ENCODE results near the gene DNAJB8.

DNAJB8 gene

DNA sequence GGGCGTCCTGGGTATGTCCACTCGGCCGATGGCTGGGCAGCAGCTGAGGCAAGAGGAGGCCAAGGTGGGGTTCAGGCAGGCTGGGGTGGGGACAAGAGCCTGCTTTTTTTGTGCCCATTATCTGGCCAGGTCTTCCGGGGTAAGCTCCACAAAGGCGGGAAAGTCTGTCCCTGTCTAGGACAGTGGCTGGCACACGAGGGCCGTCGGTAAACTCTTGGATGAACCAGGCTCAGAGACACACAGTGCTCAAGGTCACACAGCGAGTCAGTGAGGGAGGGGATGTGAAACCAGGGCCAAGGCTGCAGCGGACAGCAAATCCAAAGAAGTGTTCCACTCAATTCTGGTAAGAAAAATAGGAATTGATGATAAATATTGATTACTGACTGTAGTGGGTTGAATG is 2.9 kb downstream of the DNAJB8 start:
- DNase-seq = no peak

DNA sequence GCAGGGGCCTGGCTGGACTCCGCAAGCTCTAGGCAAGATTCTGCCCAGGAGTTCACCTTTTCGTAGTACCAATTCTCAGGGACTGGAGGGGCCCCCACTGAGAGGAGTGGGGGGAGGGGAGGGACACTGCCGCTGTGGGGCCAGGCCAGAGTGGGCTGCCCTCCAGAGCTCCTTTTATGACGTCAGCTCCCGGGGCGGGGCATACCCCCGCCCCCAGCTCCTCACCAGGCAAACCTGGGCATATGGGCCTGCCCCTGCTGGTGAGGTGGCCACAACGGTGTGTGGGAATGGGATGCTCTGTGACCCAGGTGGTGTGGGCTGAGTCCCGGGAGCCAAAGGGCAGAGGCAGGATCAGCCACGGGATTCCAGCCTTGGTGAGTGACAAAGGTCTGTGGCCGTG is 3.3 kb downstream of the DNAJB8 start:
- DNase-seq = no peak

DNA sequence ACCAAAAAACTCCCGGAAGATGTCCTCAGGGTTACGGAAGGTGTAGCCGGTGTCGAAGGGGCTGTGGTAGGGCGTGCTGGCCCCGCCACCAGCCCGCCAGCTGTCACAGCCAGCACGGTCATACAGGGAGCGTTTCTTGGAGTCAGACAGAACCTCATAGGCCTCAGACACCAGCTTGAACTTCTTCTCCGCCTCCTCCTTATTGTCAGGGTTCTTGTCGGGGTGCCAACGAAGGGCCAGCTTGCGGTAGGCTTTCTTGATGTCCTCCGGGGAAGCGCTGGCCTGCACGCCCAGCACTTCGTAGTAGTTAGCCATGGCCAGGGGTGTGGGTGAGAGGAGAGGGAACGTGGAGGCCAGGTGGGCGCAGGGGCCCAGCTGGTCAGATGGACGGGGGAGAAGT is 3.8 kb downstream of the DNAJB8 start:
- DNase-seq = no peak

DNA sequence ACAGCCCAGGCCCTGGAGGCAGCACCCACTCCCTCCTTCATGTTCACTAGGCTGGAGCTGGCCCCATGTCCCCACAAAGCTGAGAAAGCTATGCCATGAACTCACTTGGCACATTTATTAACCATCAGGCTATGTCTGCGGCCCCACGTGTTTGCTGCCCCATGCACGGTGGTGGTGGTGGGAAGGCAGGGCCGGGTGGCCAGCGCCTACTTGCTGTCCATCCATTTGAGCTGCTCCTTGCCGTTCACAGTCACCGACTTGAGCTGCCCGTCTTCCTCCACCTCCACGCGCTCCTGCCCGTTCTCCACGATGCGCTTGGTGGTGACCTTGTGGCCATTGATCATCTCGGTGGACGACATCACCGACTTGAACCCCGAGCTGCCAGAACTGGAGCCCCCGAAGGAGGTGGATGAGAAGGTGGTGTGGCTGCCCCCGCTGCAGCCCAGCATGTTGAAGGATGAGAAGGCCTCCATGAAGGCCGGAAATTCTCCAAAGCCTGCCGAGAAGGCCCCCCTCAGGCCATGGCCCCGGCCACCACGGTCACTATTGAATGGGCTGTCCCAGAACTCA is 4.3 kb downstream of the DNAJB8 start:
- DNase-seq = no peak

DNA sequence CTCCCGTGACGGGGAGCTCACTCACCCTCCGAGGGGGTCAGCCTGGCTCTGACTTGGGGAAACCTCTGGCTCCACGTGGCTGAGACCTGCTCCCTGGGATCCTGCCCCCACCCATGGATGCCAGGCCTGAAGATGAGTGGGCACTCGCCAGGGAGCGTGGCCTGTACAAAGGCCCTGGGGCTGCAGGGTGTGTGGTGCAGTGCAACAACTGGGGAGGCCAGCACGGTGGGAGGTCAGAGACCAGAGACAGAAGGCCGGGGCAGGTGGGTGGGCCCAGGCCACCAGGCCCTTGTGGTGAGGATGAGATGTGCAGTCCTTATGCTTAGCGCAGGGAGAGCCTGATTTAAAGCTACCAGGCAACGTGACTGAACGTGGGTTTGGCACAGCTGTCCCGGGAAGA is 5.0 kb downstream of the DNAJB8 start:
- no peak for DNase-seq

DNA sequence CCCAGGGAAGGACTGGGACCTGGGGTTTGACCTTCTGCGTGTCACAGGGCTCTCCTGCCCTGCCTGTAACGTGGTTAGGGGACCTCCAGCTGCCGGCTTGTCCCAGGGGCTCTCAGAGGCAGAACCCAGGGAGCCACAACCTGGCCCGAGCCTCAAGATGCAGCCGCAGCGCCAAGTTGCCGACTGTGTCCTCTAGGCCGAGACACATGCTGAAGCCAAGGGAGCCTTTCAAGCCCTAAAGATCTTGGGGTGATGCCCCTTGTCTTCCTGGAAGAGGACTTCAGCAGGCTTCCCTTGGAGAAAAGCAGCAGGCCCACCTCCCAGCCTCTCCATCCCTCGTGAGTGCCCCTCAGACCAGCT is 7.2 kb downstream of the DNAJB8 start:
- no peak for DNase-seq

DNA sequence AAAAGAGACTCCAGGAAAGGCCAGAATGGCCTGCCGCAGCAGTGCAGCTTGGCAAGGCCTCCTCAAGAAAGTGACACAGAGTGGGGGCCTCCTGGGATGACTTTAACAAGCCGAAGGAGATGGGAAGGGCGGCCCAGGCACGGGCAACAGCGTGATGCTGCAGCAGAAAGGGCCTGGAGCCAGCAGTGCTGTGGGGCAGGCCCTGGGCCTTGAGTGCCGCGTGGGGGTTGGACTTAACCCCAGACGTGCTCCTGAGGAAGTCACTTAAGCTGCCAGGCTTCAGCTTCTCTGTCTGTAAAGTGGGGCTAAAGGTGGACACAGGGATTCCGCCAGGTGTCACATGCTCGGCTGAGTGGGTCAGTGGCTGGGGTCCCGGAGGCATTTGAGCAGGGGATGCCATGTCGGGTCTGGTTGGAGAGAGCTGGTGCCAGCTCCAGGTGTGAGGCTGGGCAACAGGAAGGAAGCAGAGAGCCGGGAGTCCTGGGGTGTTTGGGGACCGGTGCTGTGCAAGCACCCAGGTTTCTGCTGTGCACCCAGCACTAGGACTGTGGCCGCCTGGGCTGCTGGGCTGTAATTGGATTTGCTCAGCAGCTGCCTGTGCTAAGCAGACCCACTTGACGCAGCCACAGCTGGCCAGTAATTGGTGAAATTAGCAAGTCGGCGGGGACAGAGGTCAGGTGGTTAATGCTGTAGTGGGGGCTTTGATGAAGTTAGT is 7.8 kb downstream of the DNAJB8 start:
- no peak for DNase-seq

DNA sequence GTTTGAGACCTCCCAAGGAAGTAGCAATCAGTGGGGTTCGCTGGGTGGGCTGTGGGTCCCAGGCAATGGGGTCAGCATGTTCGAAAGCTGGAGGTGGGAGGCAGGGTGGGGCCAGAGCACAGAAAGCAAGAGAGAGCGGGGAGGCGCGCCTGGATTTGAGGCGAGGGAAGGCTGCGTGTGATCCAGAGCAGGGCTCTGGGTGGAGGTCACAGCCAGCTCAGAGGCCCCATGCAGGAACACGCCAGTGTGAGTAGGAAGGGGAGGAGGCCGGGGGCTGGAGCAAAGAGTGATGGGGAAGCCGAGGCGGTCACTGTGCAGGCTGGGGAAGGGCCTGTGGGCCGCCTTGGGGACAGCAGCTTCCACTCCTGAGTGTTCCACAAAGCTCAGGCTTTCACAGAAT is 8.8 kb downstream of the DNAJB8 start:
- no peak for DNase-seq

DNA sequence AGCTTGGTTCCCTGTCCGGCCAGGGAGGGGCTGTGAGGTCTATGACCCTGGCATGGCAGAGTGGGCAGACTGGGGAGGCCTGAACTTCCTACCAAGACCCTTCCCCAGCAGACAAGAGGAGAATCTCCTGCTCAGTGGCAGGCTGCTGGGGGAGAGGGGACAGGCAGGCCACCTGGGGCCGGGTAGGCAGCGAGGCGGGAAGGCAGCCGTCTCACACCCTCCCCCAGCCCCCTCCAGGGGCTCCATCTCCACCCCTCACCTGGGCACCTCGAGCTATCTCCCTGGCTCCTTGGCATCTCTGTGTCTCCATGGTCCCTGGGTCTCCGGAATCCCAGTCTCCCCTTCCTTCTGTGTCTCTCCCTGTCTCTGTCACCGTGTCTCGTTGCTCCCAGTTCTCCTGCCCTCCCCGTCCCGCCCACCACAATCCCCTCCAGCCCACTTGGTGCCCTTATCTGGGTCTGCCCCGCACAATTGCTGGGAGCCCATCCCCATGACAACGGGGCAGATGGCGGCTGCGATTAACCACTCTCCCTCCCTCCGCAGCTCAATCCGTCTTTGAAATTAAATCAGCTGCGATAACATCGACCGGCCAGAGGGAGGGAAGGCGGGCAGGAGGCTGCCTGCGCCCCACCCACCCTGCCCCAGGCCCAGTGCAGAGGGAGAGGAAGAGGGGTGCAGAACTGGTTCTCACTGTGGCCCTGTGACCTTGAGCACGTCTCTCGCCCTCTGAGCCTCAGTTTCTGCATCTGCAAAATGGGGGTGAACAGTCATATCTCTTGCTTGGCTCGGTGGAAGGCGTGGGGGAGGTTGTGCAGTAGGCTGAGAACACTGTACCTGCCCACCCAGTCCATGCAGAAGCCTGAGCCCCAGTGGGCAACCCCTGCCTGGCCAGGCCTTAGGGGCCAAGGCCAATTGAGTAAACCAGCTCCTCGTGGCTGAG is 9.6 kb downstream of the DNAJB8 start:
- no peak for DNase-seq

DNA sequence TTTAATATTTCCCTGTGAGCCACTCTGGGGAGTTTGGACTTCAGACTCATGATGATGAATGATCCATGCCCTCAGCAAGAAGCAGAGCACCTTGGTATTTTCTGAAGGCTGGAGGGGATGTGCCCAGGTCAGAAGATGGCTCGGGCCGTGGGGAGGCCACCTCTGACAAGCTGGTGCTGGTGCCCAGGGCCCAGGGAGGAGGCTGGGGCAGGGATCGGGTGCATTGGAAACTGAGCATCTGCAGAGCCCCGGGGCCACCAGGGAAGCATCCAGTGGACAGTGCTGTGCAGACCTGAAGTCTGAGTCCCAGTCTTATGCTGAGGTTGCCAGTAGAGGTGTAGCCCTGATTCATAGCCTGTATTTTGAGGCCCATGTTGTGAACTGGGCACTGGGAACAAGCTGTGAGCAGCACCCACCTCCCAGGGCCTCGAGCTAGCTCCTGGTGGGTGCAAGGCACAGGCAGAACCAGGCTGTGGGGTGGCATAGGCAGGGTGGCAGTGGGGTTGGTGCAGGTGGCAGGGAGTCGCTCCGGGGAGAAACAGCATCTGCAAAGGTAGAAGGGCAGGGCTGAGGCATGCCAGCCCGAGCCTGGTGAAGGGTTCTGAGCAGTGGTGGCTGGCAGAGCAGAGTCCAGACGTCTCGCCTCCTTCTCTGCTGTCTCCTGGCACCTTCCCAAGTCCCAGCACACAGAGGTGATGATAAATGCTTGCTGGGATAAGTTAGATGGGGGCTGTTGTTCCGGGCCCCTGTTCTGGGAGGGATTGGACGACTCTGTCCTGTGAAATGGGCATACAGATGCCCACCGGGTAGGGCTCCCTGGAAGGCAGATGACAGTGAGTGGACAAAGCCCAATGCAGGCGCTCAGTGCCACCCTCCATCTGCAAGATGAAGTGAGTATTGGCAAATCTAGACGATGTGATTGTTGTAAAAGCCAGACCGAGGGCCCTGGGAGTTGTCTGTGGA is 10.6 kb downstream of the DNAJB8 start:
- no peak for DNase-seq

DNA sequence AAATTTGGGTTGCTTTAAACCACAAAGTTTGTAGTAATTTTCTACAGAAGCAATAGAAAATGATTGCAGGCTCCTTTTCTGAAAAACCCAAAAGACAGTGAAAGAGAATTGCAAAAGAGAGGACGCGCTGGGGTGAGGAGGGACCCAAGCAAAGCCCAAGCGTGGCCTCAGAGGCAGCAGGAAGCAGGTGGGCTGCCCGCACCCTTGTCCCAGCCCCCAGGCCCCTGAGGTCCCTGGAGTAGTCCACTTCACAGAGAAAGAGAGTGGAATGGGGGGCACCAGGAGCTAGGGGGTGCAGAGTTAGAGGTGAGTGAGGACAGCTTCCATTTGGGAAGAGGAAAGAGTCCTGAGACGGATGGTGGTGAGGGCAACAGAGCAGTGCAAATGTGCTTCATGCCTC is 11.6 kb downstream of the DNAJB8 start:
- no peak for DNase-seq

DNA sequence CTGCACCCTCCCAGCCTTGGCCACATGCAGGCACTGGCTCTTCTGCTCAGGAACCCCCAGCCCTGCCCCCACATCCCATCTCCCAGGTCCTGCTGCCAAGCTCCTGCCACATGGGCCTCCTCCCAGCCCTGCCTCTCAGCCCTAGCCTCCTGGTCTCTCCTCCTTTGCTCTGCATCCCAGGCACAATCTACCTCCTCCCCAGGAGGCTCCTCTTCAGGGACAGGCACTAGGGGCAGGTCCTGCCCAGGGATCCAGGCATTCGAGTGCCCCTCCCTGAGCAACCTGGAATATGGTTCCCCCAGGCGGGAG is 12.4 kb downstream of the DNAJB8 start:
- DNase-seq = no peak

DNA sequence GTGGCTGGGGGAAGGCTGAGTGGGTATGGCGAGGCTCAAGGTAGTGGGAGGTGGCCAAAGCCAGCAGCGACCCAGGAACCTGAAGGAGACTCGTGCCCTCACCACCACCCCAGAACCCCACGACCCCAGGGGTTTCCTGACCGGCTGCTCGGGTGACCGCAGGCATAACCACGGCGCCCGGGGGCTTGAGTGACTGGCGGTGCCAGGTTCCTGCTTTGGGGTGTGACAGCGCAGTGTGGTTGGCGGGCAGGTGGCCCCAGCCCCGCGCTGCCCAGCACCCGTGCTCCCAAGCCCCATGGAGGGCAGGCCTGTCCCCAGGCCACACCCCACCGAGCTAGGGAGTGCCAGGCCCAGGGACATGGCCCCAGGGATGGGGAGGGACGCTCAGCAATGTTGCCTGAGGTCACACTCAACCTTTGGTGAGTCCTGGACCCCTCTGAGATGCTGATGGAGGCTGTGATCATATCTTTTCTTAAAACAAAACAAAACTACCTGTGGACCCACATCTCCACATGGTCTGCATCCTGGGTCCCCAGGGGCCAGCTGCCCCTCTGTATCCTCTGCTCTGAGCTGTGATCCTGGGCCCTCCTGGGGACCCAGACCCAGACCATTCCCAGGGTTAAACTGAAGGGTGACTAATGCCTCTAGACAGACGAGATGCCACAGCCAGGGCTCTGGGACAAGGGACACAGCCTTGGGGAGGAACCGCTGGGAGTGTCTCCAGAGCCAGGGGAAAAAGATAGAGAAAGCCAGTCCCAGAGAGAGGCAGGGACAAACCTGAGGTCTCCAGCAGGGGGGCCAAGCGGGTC is 13.0 kb downstream of the DNAJB8 start:
- DNase-seq = no peak

DNA sequence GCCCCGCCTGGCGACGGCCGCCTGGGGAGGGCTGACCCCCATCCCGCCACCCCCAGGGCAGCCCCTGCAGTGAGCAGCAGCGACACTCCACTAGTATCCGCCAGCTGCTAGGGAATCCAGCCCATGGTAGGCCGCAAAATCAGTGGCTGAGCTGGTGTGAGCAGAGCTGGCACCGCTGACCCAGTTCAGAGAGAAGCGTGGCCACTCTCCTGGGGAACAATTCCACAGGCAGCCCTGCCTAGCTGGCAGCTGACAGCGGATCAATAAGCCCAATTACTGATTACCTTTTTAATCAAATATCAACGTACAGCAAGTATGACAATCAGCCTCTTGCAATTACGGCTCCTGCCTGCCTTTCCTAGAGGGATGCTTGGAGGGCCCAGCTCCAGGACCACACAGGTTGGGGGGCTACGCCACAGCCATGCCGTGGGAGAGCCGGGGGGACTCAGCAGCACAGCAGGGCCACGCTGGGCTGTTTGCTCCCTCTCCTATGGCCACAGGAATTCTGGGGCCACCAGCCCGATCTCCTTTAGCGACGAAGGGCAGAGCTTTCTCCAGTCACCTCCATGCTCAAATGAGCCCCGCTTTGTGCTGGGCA is 13.9 kb downstream of the DNAJB8 start:
- no peak for DNase-seq

DNA sequence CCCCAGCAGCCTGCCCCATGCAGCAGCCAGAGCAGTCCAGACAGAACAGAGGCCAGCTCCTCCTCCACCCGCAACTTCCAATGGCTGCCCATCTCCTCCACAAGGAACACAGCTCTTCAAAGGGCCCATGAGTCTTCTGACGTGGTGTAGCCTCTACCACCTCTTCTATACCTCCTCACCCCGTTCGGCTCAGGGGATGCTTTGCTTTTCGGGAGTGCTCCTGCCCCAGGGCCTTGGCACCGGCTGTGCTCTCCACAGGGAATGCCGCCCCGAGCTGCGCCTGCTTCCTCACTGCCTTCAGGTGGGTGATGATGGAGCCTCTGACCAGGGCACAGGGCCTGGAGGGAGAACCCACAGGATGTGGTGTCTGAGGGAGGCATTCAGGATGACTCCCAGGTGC is 14.6 kb downstream of the DNAJB8 start:
- no peak for DNase-seq

DNA sequence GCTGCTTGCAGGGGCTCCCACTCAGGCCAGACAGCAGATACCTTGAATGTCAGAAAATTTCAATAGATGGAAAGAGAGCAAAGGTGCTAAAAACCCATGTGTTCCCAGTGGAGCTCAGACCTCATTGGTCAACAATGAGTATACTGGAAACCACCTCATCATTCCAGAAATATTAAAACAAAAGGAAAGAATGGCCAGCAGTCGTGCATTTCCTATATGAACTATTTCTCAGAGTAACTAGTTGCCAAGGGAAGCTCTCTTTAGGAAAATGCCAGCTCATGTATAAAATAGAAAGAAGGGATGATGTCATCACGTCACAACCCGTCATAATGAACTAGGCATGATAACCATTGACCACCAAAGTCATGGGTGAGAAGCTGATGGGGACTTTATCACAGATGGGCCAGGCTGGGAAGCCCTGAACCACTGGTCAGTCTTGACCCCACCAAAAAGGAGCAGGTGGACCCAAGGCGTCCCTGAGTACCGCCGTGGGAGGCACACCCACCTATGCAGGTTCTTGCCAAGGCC is 17.5 kb downstream of the DNAJB8 start:
- DNase-seq = no peak

DNA sequence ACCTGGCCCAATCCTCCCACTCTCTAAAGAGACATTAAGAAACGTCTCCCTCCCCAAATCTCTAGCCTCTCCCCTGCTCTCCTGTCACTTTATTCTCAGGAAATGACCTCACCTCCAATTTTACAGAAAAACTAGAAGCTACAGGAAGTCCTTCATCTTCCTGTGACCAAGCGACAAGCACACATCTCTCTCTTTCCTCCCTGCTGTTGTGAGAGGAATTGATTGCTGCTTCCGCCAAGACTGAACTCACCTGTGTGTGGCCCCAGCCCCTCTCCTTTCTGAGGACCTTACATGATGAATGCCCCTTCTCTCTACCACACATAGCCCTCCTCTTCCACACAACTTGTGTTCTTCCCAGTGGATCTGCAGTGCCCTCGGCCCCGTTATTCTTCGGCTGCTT is 18.2 kb downstream of the DNAJB8 start:
- no peak for DNase-seq

DNA sequence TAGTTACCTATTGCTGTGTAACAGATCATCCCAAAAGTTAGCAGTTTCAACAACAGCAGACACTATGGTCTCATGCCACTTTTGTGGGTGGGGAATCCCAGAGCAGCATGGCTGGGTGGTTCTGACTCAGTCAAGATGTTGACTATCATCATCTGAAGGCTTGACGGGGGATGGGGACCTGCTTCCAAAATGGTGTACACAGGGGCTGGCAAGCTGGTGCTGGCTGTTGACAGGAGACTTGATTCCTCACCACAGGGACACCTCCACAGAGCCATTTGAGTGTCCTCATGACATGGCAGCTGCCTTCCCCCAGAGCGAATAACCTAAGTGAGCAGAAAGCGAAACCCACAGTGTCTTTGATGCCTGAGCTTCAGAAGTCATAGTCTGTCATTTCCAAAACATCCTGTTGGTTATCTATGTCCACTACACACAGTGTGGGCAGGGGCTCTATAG is 19.1 kb downstream of the DNAJB8 start:
- DNase-seq = no peak

DNA sequence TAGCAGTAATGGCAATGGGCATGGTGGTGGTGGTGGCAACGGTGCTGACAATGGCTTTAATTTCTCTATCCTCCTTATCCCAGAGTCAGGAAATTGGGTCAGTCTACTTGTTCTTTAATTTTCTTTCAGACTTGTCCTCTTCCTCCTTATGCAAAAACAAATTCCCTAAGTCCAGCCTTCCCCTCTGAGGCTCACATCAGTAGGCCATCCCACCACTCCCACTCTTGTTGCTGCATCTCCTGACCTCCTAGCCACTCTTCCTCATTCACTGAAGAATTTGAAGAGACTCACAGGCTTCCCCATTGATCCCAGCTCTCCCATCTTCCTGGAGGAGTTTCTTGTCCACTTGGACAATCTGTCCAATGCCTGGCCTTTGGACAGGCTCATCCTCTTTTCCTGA is 19.9 kb downstream of the DNAJB8 start:
- no peak for DNase-seq

DNA sequence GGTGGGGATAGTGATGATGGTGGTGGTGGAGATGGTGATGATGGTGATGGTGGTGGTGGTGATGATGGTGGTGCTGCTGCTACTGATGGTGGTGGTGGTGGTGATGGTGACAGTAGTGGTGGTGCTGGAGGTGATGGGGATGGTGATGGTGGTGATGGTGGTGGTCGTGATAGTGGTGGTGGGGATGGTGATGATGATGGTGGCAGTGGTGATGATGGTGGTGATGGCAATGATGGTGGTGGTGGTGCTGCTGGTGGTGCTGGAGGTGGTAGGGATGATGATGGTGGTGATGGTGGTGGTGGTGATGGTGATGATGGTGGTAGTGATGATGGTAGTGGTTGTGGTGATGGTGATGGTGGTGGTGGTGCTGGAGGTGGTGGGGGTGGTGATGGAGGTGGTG is 21.3 kb downstream of the DNAJB8 start:
- no peak for DNase-seq

DNA sequence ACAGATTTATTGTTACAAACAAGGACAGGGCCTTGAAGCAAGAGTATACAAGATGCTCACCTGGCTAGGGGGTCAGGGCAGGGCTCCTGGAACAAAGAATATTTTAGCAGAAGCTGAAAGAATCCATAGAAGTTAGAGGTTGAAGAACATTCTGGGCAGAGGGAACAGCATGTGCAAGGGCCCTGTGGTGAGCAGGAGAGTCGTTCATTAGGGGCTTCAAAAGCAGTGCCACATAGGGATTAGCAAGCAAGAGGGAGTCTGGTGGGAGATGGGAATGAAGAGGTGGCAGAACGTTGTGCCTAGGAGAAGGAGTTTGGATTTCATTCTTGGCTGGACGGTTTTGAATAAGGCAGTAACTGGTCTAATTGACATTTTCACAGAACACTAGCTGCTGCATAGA is 22.9 kb downstream of the DNAJB8 start:
- no peak for DNase-seq

Measured in activated gamma-delta T cell (primary cell).